Measurements from ENCODE around the gene TMEM238L.

The TMEM238L gene

GRCh38 chr17:10751563-10751962, 52.3 kb downstream of the TMEM238L start:
- Histone ChIP-seq H4K20me1 (ENCODE audit: control insufficient read depth, insufficient read depth, low read depth, low read length) (no peaks in the 10 kb centered on the region), H3K9me2 (replicated peaks; ENCODE audit: control insufficient read depth, low read length) (no peaks in the 10 kb centered on the region), H3K79me2 (ENCODE audit: control insufficient read depth, low read length) (no peaks in the 10 kb centered on the region), H3K27ac (ENCODE audit: low read depth, low read length) (no peak overlapping the region), H3K27me3 (ENCODE audit: control insufficient read depth, low read length) (no peaks in the 10 kb centered on the region), H3K9me3 (ENCODE audit: control insufficient read depth, insufficient read depth, low read length) (no peaks in the 10 kb centered on the region), H3K4me3 (ENCODE audit: low read length) (no peak overlapping the region), H3K36me3 (ENCODE audit: control insufficient read depth, low read length) (no peaks in the 10 kb centered on the region), H3K4me1 (ENCODE audit: control insufficient read depth, low read length) (no peaks in the 10 kb centered on the region), H3F3A (ENCODE audit: control insufficient read depth, insufficient read depth) (no peaks in the 10 kb centered on the region), H3K4me2 (ENCODE audit: low read length) (no peak overlapping the region)
- TF ChIP-seq EZH2phosphoT487 (IDR thresholded peaks at IDR 0.05; ENCODE audit: borderline replicate concordance, low read length) (no peak), CTCF (IDR thresholded peaks at IDR 0.05; ENCODE audit: low read depth, low read length, poor library complexity, severe bottlenecking) (no peak)

- TF ChIP-seq EZH2phosphoT487 (IDR thresholded peaks at IDR 0.05; ENCODE audit: borderline replicate concordance, low read length) (no peak), CTCF (IDR thresholded peaks at IDR 0.05; ENCODE audit: low read depth, low read length, poor library complexity, severe bottlenecking) (no peak)
- Histone ChIP-seq H3K27ac (ENCODE audit: low read depth, low read length) (no peak overlapping the region), H3K4me3 (ENCODE audit: low read length) (no peak overlapping the region), H3K4me2 (ENCODE audit: low read length) (no peak overlapping the region), H4K20me1 (ENCODE audit: control insufficient read depth, insufficient read depth, low read depth, low read length) (no peaks in the 10 kb centered on the region), H3K9me2 (replicated peaks; ENCODE audit: control insufficient read depth, low read length) (no peaks in the 10 kb centered on the region), H3F3A (ENCODE audit: control insufficient read depth, insufficient read depth) (no peaks in the 10 kb centered on the region), H3K36me3 (ENCODE audit: control insufficient read depth, low read length) (no peaks in the 10 kb centered on the region), H3K4me1 (ENCODE audit: control insufficient read depth, low read length) (no peaks in the 10 kb centered on the region), H3K9me3 (ENCODE audit: control insufficient read depth, insufficient read depth, low read length) (no peaks in the 10 kb centered on the region), H3K27me3 (ENCODE audit: control insufficient read depth, low read length) (no peaks in the 10 kb centered on the region), H3K79me2 (ENCODE audit: control insufficient read depth, low read length) (no peaks in the 10 kb centered on the region)
Measured at GRCh38 chr17:10750210-10750609, 53.7 kb downstream of the TMEM238L start.

GRCh38 chr17:10748531-10749181, 55.2 kb downstream of the TMEM238L start:
- Histone ChIP-seq H3K4me1 (ENCODE audit: control insufficient read depth, low read length) (no peaks in the 10 kb centered on the region), H3K9me2 (replicated peaks; ENCODE audit: control insufficient read depth, low read length) (no peaks in the 10 kb centered on the region), H3K27ac (ENCODE audit: low read depth, low read length) (no peak overlapping the region), H3F3A (ENCODE audit: control insufficient read depth, insufficient read depth) (no peaks in the 10 kb centered on the region), H3K4me2 (ENCODE audit: low read length) (no peak overlapping the region), H3K27me3 (ENCODE audit: control insufficient read depth, low read length) (no peaks in the 10 kb centered on the region), H3K36me3 (ENCODE audit: control insufficient read depth, low read length) (no peaks in the 10 kb centered on the region), H4K20me1 (ENCODE audit: control insufficient read depth, insufficient read depth, low read depth, low read length) (no peaks in the 10 kb centered on the region), H3K79me2 (ENCODE audit: control insufficient read depth, low read length) (no peaks in the 10 kb centered on the region), H3K4me3 (ENCODE audit: low read length) (no peak overlapping the region), H3K9me3 (ENCODE audit: control insufficient read depth, insufficient read depth, low read length) (no peaks in the 10 kb centered on the region)
- TF ChIP-seq CTCF (IDR thresholded peaks at IDR 0.05; ENCODE audit: low read depth, low read length, poor library complexity, severe bottlenecking) (no peak), EZH2phosphoT487 (IDR thresholded peaks at IDR 0.05; ENCODE audit: borderline replicate concordance, low read length) (no peak)

Measured in DOHH2 (cell line).